ENCODE results near the gene MACROD1. TPM values are rescaled to one million over a fixed set of nuclear protein-coding genes. Genes with fewer than 3 reads are reported as not detected.
A peak's percentile ranks its signal among the peaks of the same experiment; 100 is the strongest.

MACROD1 gene
- total and polyA plus RNA-seq, 5 donors from 2014 or later: 5.3 to 12.7 (median 6.5) TPM

DNA sequence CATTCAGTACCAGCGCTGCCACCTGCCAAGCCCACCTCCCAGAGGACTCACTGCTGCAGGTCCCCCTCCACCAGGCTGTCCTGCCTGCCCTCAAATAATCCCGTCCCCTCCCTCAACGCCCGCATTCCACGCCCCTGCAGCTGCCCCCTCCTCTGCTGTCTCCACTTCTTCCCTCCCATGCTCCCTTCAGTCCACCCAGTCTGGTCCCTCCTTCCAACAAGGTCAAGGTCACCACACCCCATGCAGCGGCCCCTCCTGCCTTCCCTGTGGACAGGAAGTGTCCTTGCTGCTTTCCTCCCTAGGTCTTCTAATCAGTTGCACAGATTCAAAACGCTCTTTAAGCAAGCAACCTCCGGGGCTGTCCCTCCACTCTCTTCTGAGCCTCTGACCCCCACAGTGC is 12.1 kb downstream of the MACROD1 start:
- no peak overlapping the region for H3K4me3 ChIP-seq (ENCODE audit: low read depth, low read length)
- Mint-ChIP-seq H3K36me3 (no peaks in the 10 kb centered on the region), H3K9me3 (no peaks in the 10 kb centered on the region), H3K4me3 (no peak overlapping the region), H3K27ac (peak overlapping the region in 1 of 3 donors; percentile 55), H3K4me1 (peaks cover 0 to 2% (median under 1%) of the 10 kb centered on the region in 4 donors), H3K27me3 (no peaks in the 10 kb centered on the region)
- ATAC-seq (ENCODE audit: low read depth in 2 of 2) (no peak), DNase-seq (no peak)
- no peak overlapping the region for H3K27ac ChIP-seq (ENCODE audit: insufficient read depth, low read length, poor library complexity, severe bottlenecking)
- no peaks in the 10 kb centered on the region for H3K9me3 ChIP-seq (ENCODE audit: control insufficient read depth in 2 of 2, low read length in 2 of 2)
- H3K27me3 ChIP-seq (ENCODE audit: control insufficient read depth, insufficient read depth, low read length): no peaks in the 10 kb centered on the region
- H3K36me3 ChIP-seq (ENCODE audit: control insufficient read depth, insufficient read depth, low read length): no peaks in the 10 kb centered on the region
- peaks cover 4% of the 10 kb centered on the region for H3K4me1 ChIP-seq (ENCODE audit: control insufficient read depth, insufficient read depth, low read length, poor library complexity, severe bottlenecking)

DNA sequence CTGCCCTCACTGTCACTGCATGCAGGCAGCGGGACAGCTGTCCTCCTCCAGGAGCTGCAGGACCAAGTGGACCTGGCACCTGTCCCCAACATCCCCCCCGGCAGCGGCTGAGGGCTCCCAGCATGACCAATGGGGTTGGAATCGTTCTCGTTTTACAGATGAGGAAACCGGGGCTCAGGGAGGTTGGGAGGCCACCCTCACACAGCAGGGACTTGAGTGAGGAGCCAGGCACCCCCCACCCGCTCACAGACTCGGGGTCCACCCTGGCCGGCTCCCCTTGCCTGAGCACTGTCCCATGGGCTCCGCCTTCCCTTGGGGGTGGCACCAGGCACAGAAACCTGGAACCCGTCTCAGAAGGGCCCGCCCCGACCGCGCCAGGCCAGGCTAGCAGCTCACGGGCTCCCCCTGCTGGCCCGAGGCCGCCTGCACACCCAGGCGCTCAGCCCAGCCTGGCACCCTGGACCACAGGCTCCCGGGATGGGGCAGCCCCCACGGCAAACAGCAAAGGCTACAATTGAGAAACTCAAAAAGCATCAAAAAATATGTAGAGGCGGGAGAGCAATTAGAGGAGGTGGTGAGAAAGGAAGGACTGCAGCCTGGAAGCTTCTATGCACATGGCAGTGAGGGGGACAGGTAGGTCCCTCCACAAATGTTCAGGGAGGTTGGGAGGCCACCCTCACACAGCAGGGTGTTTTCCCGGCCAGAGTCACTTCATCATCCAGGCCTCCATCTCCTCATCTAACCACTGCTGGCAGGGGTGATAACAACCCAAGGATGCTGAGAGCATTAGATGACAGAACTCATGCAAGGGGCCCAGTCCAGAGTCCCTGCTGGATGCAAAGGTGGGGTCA is 12.8 kb downstream of the MACROD1 start:
- H3K36me3 Mint-ChIP-seq: no peaks in the 10 kb centered on the region
- no peak overlapping the region for H3K4me3 Mint-ChIP-seq
- ATAC-seq (ENCODE audit: low read depth in 2 of 2): peak; percentile 88 to 89

DNA sequence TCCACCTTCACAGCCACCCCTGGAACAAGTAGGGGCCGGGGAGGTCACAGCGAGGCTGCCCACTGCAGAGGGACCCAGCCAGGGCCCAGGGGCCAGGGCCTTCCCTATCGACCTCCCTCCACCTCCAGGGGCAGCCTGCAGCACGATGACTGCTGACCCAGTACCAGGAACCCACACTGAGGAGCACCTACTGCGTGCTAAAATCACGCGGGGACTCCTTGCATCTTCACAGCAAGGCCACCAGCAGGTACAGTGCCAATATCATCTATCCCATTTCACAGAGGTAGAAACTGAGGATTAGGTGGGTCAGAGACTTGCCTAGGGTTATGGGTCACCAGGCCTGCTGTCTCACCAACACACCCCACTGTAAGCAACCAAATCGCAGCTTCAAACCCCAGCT is 14.6 kb downstream of the MACROD1 start:
- H3K27me3 ChIP-seq (ENCODE audit: control insufficient read depth, insufficient read depth, low read length): no peaks in the 10 kb centered on the region
- H3K36me3 ChIP-seq (ENCODE audit: control insufficient read depth, insufficient read depth, low read length): no peaks in the 10 kb centered on the region
- ATAC-seq (ENCODE audit: low read depth in 2 of 2) (no peak), DNase-seq (no peak)
- Mint-ChIP-seq H3K27me3 (no peaks in the 10 kb centered on the region), H3K36me3 (no peaks in the 10 kb centered on the region), H3K9me3 (peaks cover 0 to 2% (median 0%) of the 10 kb centered on the region in 7 donors), H3K27ac (no peak overlapping the region), H3K4me3 (no peak overlapping the region), H3K4me1 (peaks cover 0 to 8% (median 4%) of the 10 kb centered on the region in 4 donors)
- H3K9me3 ChIP-seq (ENCODE audit: control insufficient read depth in 2 of 2, low read length in 2 of 2): no peaks in the 10 kb centered on the region
- peaks cover 8% of the 10 kb centered on the region for H3K4me1 ChIP-seq (ENCODE audit: control insufficient read depth, insufficient read depth, low read length, poor library complexity, severe bottlenecking)
- H3K27ac ChIP-seq (ENCODE audit: insufficient read depth, low read length, poor library complexity, severe bottlenecking): no peak overlapping the region
- no peak overlapping the region for H3K4me3 ChIP-seq (ENCODE audit: low read depth, low read length)

More for the DNA sequence above, 12.8 kb downstream of the MACROD1 start:
- peaks cover 8% of the 10 kb centered on the region for H3K4me1 ChIP-seq (ENCODE audit: control insufficient read depth, insufficient read depth, low read length, poor library complexity, severe bottlenecking)
- H3K27ac Mint-ChIP-seq: peak overlapping the region in 1 of 3 donors; percentile 91
- peak; percentile 55 to 61 (median 57) for DNase-seq
- no peaks in the 10 kb centered on the region for H3K9me3 ChIP-seq (ENCODE audit: control insufficient read depth in 2 of 2, low read length in 2 of 2)
- H3K9me3 Mint-ChIP-seq: no peaks in the 10 kb centered on the region
- H3K27ac ChIP-seq (ENCODE audit: insufficient read depth, low read length, poor library complexity, severe bottlenecking): no peak overlapping the region
- H3K4me1 Mint-ChIP-seq: peaks cover 0 to 4% (median 2%) of the 10 kb centered on the region in 4 donors
- no peaks in the 10 kb centered on the region for H3K27me3 Mint-ChIP-seq
- no peaks in the 10 kb centered on the region for H3K36me3 ChIP-seq (ENCODE audit: control insufficient read depth, insufficient read depth, low read length)
- H3K4me3 ChIP-seq (ENCODE audit: low read depth, low read length): no peak overlapping the region
- no peaks in the 10 kb centered on the region for H3K27me3 ChIP-seq (ENCODE audit: control insufficient read depth, insufficient read depth, low read length)

DNA sequence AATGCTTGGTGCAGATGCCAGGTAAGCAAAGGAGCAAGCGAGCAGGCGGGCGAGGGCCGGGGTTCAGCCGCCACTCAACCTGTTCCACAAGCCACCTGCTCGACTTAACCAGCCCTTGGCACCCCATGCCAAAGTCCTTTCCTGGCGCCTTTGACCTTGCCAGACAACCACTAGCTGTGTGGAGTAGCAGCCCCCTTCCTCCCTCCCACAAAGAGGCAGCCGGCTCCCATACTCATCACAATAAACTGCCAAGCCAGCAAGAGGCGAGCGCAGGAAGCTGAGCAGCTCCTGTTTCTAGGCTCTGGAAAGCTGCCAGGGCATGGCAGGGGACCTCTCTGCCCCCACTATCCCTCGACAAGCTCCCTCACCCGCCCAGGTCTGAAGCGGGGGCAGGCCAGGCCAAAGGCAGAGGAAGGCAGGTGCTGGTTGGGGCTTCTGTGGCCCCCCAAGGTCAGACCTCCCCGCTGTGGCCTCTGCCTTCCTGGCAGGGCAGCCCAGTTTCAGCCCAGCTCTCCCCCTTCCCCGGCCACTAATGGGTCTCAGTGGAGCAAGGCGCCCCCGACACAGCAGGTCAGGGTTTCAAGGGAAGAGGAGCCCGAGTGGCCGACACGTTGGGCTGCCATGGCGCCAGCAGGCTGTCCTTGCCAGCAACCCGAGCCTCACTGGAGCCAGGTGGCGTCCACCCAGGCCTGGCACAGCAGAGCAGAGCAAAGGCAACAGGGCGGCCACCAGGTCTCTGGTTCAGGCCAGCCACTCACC is 15.3 kb downstream of the MACROD1 start:
- no peak for ATAC-seq (ENCODE audit: low read depth in 2 of 2)
- H3K4me1 Mint-ChIP-seq: peaks cover 0 to 10% (median 4%) of the 10 kb centered on the region in 4 donors

DNA sequence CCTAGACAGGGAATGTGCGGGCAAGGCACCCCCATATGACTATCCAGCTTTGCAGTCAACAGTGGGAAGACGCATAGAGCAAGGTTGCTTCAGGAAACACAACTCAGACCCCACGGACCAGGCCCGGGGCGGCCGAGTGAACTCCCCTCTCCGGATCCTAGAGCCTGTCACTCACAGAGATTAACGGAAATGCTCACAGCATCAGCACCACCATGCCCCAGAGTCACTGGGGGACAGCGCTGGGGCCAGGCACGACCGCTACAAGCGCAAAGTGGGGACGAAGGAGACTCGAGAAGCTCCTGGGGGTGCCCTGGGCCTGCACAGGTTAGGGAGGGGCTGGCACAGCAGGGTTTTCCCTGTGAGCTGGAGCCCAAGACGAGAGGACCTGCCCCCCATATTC is 15.9 kb downstream of the MACROD1 start:
- H3K27ac Mint-ChIP-seq: no peak overlapping the region
- H3K9me3 Mint-ChIP-seq: peaks cover 0 to 2% (median 0%) of the 10 kb centered on the region in 7 donors
- Histone ChIP-seq H3K27ac (ENCODE audit: insufficient read depth, low read length, poor library complexity, severe bottlenecking) (no peak overlapping the region), H3K4me3 (ENCODE audit: low read depth, low read length) (no peak overlapping the region), H3K9me3 (ENCODE audit: control insufficient read depth in 2 of 2, low read length in 2 of 2) (no peaks in the 10 kb centered on the region), H3K4me1 (ENCODE audit: control insufficient read depth, insufficient read depth, low read length, poor library complexity, severe bottlenecking) (peaks cover 8% of the 10 kb centered on the region), H3K36me3 (ENCODE audit: control insufficient read depth, insufficient read depth, low read length) (no peaks in the 10 kb centered on the region), H3K27me3 (ENCODE audit: control insufficient read depth, insufficient read depth, low read length) (no peaks in the 10 kb centered on the region)
- H3K36me3 Mint-ChIP-seq: no peaks in the 10 kb centered on the region
- no peaks in the 10 kb centered on the region for H3K27me3 Mint-ChIP-seq
- DNase-seq (no peak), ATAC-seq (ENCODE audit: low read depth in 2 of 2) (no peak)
- H3K4me1 Mint-ChIP-seq: peaks cover 0 to 10% (median 4%) of the 10 kb centered on the region in 4 donors
- no peak overlapping the region for H3K4me3 Mint-ChIP-seq

More for the DNA sequence above, 15.3 kb downstream of the MACROD1 start:
- H3K4me3 ChIP-seq (ENCODE audit: low read depth, low read length): no peak overlapping the region
- H3K4me1 ChIP-seq (ENCODE audit: control insufficient read depth, insufficient read depth, low read length, poor library complexity, severe bottlenecking): peaks cover 8% of the 10 kb centered on the region
- no peaks in the 10 kb centered on the region for H3K36me3 ChIP-seq (ENCODE audit: control insufficient read depth, insufficient read depth, low read length)
- H3K27me3 Mint-ChIP-seq: no peaks in the 10 kb centered on the region
- no peaks in the 10 kb centered on the region for H3K36me3 Mint-ChIP-seq
- no peaks in the 10 kb centered on the region for H3K9me3 ChIP-seq (ENCODE audit: control insufficient read depth in 2 of 2, low read length in 2 of 2)
- H3K27ac ChIP-seq (ENCODE audit: insufficient read depth, low read length, poor library complexity, severe bottlenecking): no peak overlapping the region
- no peak overlapping the region for H3K4me3 Mint-ChIP-seq
- H3K9me3 Mint-ChIP-seq: peaks cover 0 to 2% (median 0%) of the 10 kb centered on the region in 7 donors
- H3K27ac Mint-ChIP-seq: no peak overlapping the region
- no peaks in the 10 kb centered on the region for H3K27me3 ChIP-seq (ENCODE audit: control insufficient read depth, insufficient read depth, low read length)
- DNase-seq: no peak

DNA sequence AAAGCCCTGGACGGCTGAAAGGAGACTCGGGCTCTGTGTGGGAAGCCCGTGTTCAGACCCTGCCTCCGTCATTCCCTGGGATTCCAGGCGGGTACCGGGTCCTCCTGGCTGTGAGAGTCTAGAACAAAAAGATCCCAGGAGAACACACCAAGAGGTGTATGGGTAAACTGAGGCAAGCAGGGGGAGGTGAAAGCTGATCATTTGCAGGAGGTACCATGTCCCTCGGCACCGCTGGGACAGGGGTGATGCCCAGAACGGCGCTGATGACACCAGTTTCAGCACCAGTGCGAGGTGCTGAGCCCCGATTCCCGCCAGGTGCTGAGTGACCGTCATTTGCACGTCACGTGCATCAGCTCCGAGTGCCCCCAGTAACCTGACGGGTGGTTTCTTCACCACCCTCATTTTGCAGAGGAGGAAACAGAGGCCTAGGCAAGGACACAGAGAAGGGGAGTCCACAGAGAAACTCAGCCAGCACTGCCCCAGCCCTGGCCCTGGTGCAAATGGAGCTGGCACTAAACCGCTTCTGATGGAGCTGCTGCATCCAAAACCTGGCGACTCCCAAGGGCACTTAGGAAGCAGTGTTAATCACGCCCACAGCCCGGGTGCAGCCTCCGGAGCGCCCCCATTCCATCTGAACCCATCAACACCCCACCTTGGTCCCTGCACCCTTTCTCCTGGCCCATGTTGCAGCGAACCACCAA is 16.8 kb downstream of the MACROD1 start:
- no peak overlapping the region for H3K27ac Mint-ChIP-seq
- H3K4me3 Mint-ChIP-seq: no peak overlapping the region
- DNase-seq: no peak
- no peaks in the 10 kb centered on the region for H3K27me3 Mint-ChIP-seq
- no peaks in the 10 kb centered on the region for H3K36me3 ChIP-seq (ENCODE audit: control insufficient read depth, insufficient read depth, low read length)
- no peak overlapping the region for H3K27ac ChIP-seq (ENCODE audit: insufficient read depth, low read length, poor library complexity, severe bottlenecking)
- H3K36me3 Mint-ChIP-seq: no peaks in the 10 kb centered on the region
- ATAC-seq (ENCODE audit: low read depth in 2 of 2): no peak
- H3K9me3 Mint-ChIP-seq: peaks cover 0 to 2% (median 0%) of the 10 kb centered on the region in 7 donors
- H3K9me3 ChIP-seq (ENCODE audit: control insufficient read depth in 2 of 2, low read length in 2 of 2): no peaks in the 10 kb centered on the region
- H3K4me1 Mint-ChIP-seq: peaks cover 0 to 12% (median 4%) of the 10 kb centered on the region in 4 donors
- no peak overlapping the region for H3K4me3 ChIP-seq (ENCODE audit: low read depth, low read length)
- H3K4me1 ChIP-seq (ENCODE audit: control insufficient read depth, insufficient read depth, low read length, poor library complexity, severe bottlenecking): peaks cover 8% of the 10 kb centered on the region
- no peaks in the 10 kb centered on the region for H3K27me3 ChIP-seq (ENCODE audit: control insufficient read depth, insufficient read depth, low read length)

DNA sequence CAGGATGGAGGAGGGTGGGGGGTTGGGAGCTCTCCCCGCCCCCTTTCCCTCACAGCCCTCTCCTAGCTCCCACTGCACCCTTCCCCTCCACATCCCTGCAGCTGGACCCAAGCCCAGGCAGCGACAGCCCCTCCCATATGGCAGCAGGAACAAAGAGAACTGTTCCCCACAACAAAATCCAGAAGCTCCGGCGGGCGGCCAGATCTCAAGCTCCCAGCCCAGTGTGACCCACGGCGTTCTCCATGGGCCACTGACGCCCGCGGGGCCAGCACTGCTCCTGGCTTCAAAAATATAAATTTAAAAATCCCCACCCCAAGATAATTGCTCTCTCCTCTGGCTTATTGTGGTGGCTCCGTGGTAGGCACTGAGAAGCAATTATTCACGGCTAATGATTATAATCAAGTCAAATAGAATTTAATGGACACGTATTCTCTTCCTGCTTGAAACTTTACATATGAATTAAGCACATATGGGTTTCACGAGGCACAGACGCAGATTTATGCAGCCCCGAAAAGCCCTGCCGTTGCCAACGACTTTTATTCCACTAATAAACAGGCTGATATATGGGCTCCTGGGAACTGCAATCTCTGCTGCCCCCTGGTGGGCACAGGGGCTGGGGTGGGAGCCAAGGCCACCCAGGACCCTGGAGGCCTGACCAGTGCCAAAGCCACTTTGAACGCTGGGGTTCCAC is 17.5 kb downstream of the MACROD1 start:
- Histone ChIP-seq H3K9me3 (ENCODE audit: control insufficient read depth in 2 of 2, low read length in 2 of 2) (no peaks in the 10 kb centered on the region), H3K4me3 (ENCODE audit: low read depth, low read length) (no peak overlapping the region), H3K27ac (ENCODE audit: insufficient read depth, low read length, poor library complexity, severe bottlenecking) (no peak overlapping the region), H3K27me3 (ENCODE audit: control insufficient read depth, insufficient read depth, low read length) (no peaks in the 10 kb centered on the region), H3K36me3 (ENCODE audit: control insufficient read depth, insufficient read depth, low read length) (no peaks in the 10 kb centered on the region), H3K4me1 (ENCODE audit: control insufficient read depth, insufficient read depth, low read length, poor library complexity, severe bottlenecking) (peaks cover 12% of the 10 kb centered on the region)
- Mint-ChIP-seq H3K4me1 (peaks cover 0 to 19% (median 10%) of the 10 kb centered on the region in 4 donors), H3K27me3 (no peaks in the 10 kb centered on the region), H3K9me3 (peaks cover 0 to 2% (median 0%) of the 10 kb centered on the region in 7 donors), H3K36me3 (no peaks in the 10 kb centered on the region), H3K4me3 (no peak overlapping the region), H3K27ac (no peak overlapping the region)
- ATAC-seq (ENCODE audit: low read depth in 2 of 2) (peak; percentile 48 to 54), DNase-seq (peak; percentile 57 to 66 (median 65))

Measured in CD4-positive, CD25-positive, alpha-beta regulatory T cell (primary cell).